ENCODE data around the gene OR10A4. TPM values are rescaled to one million over a fixed set of nuclear protein-coding genes. Genes with fewer than 3 reads are reported as not detected.
"Not testable (repeated sequence)": the region's sequence is repeated elsewhere in the genome, so short reads cannot be mapped to it uniquely, and the experiment has no call there.

Gene OR10A4, protein sequence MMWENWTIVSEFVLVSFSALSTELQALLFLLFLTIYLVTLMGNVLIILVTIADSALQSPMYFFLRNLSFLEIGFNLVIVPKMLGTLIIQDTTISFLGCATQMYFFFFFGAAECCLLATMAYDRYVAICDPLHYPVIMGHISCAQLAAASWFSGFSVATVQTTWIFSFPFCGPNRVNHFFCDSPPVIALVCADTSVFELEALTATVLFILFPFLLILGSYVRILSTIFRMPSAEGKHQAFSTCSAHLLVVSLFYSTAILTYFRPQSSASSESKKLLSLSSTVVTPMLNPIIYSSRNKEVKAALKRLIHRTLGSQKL
- not detected in 2 replicates for total RNA-seq

DNA sequence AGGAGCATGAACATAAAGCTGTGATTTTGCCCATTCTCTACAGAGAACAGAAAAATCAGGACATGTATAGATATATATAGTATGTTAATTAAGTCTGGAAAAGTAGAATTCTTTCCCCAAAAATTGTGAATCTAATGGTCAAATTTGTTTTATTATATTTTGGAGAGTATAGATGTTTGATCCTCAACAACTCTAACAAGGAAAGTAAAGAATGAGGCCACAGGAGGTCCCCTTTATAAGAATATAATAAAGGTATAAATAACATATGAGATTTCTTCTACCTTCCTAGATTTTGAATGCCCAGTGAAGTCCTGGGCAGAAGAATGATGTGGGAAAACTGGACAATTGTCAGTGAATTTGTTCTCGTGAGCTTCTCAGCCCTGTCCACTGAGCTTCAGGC lies at the start of gene OR10A4:
Gene OR10A4 (plus strand): TSS at position 301 of the 400 bp plus-strand sequence. CDS start 23 bp downstream, at position 324.
- intact Hi-C loops (cut with micrococcal nuclease), result no loop called here

DNA sequence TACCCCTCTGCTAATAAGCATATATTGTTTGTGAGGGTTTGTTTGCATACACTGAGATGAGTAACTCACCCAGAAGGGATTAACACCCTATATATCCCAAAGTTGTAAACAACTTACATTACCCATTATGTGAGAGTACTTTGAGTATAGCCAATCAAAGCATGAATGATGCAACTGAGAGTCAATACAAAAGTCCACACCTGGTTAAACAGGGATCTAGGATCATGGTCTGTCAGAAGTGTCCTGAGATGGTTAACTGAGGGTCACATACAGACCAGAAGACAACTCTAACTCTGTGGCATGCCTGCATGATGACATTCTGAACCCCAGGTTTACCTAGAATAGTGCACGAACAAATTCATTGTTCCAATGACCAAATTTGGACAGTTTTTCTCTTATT lies 48.3 kb upstream of the OR10A4 start:
- intact Hi-C loops (cut with micrococcal nuclease), result no loop called here

DNA sequence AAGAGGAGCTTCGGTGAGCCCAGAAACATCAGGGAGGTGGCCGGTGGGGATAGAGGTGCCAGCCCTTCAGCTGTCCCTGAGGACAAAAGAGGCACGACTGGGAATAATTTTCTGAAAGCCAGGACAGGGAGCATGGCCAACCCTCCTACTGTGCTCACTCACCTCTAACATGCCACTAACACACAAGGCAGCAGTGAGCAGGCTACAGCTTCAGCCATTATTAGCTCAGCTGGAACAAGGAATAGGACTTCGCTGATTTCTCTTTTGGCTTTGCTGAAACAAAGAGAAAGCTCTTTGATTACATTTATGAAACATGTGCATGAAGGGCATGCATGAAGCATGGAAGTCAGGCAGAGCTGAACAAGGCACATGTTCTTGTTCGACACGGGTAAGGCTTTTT lies 43.1 kb upstream of the OR10A4 start:
- intact Hi-C loops (cut with micrococcal nuclease), result no loop called here

DNA sequence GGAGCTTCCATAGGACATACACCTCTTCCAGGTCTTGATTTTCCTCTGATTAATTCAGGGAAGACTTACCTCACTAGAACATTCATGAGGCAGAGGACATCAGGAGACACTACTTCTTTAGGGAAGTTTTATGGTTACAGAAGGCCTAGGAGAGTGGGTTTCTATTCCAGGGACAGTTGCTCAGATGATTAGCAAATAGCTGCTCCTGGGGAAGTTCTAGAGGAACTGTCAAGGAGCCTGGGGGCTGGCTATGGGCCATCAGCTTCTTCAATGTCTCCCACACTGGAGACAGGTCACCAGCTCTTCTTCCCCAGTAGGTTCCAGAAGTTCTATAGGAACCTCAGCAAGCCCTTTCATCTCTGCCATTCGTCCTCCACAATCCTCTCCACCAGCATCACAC lies 42.4 kb upstream of the OR10A4 start:
- intact Hi-C loops (cut with micrococcal nuclease), result no loop called here

DNA sequence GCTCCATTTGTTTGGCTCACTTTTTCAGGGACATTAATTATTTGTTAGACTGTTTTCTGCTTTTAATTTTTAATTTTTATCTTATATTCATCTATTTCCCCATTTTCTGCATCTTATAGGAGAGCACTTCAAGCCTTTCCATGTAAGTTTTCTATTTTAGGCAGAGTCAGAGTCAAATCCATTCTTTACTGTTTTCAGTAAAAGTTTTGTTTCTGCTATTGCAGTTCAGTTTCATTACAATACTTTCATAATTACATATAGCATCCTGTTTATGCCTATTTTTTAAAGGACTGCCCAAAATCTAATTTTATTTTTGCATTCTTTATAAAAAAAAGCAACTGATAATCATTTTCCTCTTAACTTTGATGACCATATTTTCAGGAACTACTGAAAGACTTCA lies 34.7 kb upstream of the OR10A4 start:
- intact Hi-C loops (cut with micrococcal nuclease), result no loop called here

DNA sequence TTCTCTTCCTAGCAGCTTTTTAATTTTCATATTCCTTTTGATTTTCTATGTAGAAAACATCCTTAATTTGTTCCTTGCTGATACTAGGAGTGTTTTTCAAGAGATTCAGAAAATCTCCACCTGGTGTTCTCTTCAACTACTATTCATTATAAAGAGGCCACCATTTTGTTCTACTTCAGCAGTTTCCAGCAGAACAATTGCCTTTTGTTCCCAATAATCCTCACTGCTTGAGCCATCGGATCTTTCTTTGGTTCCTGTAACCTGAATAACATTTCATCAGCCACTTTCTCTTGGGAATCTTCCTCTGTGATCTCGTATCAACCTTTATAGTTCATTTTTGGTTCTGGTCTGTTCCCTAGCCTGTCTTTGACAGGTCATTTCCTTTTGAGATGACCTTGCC lies 32.8 kb upstream of the OR10A4 start:
- intact Hi-C loops (cut with micrococcal nuclease), result no loop called here

DNA sequence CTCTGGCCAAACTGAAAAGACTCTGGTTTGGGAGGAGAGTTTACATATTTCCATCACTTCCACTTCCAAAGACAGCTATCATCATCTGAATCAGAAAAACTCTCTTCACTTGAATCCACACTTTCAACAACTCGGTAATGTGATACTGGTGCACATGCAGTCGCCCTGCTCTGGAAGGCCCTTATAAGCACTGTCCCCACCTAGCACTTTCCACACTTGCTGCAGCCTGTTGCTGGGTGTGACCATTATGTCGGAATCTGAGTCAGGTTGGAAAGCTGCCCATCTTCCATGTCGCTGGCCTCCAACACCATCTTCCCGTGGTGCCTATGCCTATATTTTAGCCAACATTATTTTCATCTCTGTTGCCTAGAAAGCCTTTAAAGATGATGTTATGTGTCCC lies 32.1 kb upstream of the OR10A4 start:
- intact Hi-C loops (cut with micrococcal nuclease), result no loop called here

DNA sequence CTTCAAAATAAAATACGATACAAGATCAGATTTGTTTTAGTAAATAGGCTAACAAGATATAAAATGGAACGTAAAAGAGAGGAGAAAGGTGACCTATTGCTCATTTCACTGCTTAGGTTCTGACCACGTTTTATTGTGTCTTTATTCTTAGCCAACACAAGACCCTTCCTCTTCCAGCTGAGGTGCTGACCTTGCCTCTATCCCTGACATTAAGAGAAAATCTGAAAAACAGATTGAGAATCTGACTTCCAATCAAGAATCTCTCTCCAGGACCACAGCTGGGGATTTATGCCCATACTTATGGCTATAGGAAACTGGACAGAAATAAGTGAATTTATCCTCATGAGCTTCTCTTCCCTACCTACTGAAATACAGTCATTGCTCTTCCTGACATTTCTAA lies 31.0 kb upstream of the OR10A4 start, which contains the start of gene OR10A5:
Gene OR10A5 (plus strand): TSS at position 301 of the 400 bp plus-strand sequence. CDS start 0 bp downstream, at position 301.
- intact Hi-C loops (cut with micrococcal nuclease), result no loop called here

DNA sequence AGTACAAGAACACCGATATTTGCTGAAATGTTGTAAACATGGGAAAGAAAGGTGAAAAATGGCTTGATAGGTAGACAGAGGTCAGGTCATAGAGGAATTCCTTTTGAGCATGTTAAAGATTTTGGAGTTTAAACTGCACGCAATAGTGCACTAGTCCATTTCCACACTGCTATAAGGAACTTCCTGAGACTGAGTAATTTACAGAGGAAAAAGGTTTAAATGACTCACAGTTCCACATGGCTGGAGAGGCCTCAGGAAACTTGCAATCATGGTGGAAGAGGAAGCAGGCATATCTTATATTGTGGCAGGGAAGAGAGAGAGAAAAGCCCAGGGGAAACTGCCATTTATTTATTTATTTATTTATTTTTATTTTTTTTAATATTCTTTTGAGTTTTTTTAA lies 25.9 kb upstream of the OR10A4 start:
- intact Hi-C loops (cut with micrococcal nuclease), result no loop called here

DNA sequence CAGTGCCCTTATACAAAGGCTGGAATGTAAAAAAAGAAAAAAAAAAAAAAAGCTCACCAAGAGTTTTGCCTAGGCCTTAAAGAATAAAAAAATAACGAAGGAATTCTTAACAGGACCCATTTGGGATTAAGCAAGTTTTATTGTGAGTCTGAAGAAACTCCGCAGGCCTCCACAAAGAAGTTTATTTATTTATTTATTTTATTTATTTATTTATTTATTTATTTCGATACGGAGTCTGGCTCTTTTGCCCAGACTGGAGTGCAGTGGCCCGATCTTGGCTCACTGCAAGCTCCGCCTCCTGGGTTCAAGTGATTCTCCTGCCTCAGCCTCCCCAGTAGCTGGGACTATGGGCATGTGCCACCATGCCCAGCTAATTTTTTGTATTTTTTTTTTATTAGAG lies 21.6 kb upstream of the OR10A4 start:
- intact Hi-C loops (cut with micrococcal nuclease), result not testable (repeated sequence)

DNA sequence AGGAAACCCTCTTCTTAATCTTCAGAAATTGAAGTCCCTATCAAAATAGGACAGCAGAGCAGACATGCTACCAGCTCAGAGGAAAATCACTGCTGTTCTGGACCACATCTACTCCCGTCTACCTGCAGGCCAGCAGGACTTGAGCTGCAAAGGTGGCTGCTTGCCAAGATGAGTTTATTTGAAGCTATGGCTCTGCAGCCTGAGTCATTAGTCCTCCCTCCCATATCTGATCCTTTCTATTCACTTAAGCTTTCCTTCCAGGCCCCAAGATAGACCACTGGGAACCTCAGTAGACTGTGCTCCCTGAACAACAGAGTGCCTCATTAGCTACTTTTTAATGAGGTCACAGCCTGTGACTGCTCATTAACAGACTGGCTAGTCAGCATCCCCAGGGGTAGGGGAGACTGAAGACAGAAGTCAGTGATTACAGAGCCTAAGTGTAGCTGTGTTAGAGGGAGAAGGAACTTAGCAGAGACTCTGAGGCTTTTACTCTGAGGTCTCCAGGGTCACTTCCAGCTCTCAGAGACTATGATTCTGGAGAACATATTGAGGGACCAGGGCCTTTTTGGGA lies 20.4 kb upstream of the OR10A4 start:
- intact Hi-C loops (cut with micrococcal nuclease), result no loop called here

DNA sequence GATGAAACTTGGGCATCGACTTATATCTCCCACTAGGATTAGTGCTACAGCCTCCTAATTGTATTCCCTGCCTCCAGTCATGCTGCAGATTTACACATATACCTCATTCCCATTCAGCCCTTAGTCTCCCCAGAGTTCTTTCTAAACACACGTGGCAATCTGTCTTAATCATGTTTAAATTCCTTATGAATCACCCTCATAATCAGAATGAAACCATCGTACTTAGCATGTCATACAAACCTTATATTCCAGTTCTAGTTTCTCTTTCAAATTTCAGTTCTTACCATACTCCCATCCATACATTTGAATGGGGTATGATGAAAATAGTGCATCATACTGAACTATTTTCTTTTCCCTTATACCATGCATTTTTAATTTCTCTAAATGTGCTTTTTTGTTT lies 19.6 kb upstream of the OR10A4 start:
- intact Hi-C loops (cut with micrococcal nuclease), result no loop called here

DNA sequence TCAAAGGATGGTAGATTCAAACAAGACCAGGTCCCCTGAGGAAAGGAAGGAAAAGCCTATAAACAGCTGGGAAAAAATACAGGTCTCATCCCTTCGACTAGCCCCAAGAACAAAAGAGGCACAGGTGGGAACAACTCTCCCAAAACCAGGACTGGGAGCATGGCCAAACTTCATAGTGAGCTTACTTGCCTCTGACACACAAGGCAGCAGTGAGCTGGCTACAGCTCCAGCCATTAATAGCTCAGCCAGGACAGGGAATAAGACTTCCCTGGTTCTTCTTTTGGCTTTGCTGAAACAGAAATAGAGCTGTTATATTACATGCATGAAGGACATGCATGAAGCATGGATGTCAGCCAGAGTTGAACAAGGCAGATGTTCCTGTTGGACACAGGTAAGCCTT lies 13.5 kb upstream of the OR10A4 start, which contains the start of gene OR10A2:
Gene OR10A2 (plus strand): TSS at position 97 of the 400 bp plus-strand sequence. CDS start 6,698 bp downstream, outside the sequence.
- intact Hi-C loops (cut with micrococcal nuclease), result no loop called here

DNA sequence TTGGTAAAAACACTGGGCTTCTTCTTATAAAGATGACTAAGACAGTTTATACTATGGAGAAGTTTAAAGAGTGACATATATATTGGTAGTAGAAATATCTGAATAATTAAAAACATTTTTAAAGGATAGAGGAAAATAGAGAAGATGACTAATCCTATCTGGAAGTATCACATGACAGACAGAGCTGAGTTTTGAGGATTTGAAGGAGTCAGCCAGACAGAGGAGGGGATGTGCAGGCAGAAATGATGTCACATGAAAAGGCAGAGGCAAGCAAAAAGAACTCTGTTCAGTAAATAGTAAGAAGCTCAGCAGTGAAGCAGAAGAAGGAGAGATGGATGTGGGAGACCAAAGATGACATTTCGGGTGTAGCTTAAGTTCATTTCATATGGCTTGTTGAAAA lies 12.0 kb upstream of the OR10A4 start:
- intact Hi-C loops (cut with micrococcal nuclease), result no loop called here

DNA sequence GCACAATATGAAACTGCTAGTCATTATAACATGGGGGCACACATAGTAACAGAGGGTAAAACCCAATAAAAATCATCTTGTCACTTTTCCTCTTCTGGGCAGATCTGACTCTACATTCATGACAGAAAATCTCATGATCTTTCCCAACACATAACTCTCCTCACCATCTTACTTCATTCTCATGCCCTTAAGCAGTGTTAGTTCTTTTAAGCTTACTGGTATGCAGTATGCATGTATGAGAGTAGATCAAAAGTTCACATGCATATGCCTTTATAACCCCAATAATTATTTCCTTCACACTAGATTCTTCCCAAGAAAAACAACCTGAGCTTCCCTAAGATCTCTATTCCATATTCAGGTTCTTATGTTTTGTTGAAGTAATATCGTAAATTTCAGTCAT lies 5.1 kb upstream of the OR10A4 start:
- intact Hi-C loops (cut with micrococcal nuclease), result no loop called here

DNA sequence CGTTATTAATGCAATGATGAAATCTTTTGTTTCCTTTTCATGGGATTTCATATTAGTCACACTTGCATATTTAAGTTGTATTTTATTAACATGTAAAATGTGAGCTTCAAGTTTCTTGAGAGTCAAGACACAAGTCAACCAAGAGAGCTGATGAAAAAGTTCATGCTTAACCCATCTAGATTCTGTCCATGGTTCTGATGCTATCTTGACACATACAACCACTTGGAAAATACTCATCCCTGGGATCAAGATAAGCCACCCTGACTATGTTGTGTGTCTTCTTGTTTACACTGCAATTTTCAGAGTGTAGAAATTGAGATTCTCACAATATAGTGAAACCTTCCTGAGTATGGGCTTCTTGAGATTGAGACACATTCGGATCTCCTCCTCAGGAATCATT lies 664 bp upstream of the OR10A4 start:
- intact Hi-C loops (cut with micrococcal nuclease), result no loop called here

DNA sequence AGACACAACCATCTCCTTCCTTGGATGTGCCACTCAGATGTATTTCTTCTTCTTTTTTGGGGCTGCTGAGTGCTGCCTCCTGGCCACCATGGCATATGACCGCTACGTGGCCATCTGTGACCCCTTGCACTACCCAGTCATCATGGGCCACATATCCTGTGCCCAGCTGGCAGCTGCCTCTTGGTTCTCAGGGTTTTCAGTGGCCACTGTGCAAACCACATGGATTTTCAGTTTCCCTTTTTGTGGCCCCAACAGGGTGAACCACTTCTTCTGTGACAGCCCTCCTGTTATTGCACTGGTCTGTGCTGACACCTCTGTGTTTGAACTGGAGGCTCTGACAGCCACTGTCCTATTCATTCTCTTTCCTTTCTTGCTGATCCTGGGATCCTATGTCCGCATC lies 489 bp downstream of the OR10A4 start:
- intact Hi-C loops (cut with micrococcal nuclease), result no loop called here

DNA sequence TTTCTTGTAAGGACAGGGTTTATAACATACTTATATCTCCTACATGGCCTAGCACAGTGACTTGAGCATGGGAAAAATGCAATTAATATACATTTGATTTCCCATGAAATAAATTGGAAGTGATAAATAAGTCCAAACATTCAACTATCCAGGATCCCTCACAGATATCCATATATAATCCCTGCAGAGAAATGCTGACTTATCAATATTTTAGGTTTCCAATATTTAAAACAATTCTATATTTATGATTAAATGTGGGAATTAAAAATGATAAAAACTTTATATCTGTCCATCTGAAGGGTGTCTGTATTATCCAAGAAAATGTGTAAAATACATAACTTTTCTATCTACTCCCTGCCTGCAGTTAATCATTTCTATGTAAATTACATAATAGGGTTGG lies 6.3 kb downstream of the OR10A4 start:
- intact Hi-C loops (cut with micrococcal nuclease), result no loop called here

DNA sequence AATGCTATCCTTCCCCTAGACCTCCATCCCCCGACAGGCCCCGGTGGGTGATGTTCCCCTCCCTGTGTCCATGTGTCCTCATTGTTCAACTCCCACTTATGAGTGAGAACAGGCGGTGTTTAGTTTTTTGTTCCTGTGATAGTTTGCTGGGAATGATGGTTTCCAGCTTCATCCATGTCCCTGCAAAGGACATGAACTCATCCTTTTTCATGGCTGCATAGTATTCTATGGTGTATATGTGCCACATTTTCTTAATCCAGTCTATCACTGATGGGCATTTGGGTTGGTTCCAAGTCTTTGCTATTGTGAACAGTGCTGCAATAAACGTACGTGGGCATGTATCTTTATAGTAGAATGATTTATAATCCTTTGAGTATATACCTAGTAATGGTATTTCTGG lies 11.3 kb downstream of the OR10A4 start:
- intact Hi-C loops (cut with micrococcal nuclease), result not testable (repeated sequence)

DNA sequence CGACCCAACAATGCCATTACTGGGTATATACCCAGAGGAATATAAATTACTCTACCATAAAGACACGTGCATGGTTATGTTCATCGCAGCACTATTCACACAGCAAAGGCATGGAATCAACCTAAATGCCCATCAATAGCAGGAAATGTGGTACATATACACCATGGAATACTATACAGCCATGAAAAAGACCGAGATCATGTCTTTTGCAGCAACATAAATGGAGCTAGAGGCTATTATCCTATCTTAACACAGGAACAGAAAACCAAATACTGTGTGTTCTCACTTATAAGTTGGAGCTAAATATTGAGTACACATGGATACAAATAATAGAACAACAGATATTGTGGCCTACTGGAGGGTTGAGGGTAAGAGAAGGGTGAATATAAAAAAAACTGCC lies 12.4 kb downstream of the OR10A4 start:
- intact Hi-C loops (cut with micrococcal nuclease), result no loop called here

DNA sequence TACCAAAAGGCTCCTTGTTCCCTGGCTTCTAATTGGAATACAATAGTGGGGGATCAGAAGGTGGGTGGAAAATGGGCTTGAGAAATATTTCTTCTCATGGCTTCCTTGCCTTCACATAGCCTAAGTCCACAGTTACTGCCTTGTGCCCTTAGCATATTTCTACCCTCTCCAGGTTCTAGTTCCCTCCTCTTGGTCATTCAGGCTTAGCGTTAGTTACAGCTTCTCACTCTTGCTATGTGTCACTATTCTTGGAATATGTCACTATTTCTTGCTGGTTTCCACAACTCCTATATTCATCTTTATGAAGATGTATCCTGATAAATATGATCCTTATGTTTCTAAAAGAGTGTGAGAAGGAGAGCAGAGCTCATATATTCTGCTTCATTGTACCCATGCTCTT lies 13.4 kb downstream of the OR10A4 start:
- intact Hi-C loops (cut with micrococcal nuclease), result no loop called here

DNA sequence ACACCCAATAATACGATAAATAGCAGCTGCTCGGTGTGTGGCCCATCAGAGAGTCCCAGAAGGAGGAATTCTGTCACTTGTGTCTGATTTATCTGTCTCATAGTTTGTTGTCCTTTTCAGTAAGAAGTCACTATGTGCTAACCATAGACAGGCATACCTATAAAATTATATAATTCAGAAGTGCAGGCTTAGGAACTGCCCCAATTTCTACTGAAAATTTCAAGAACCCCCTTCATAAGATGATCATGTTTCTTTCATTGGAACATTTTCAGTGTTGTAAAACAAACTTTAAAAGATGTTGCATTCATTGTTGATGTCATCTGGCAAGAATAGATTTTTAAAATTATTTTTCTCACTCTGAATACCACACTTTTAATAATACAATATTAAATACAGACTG lies 16.0 kb downstream of the OR10A4 start, which contains the start of gene OR2D2:
Gene OR2D2 (minus strand): TSS at position 101 of the 400 bp plus-strand sequence. CDS start 0 bp downstream, at position 101.
- intact Hi-C loops (cut with micrococcal nuclease), result no loop called here

DNA sequence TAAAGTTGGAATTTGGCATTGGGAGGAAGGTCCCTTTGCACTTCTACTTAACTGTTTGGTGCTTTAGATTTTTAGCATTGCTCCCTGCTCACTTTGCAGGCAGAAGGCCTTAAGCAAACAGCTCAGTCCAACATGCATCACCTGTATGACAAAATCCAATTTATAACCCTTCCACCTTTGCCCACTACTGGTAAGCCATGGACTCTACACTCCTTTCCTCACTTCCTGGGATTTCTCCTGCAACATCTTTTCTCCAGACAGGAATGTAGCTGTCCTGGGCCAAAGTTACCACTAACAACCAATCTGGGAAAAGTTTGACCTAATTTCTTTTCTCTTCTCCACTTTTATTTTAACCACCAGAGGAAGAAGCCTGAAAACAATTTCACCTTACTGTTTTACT lies 17.7 kb downstream of the OR10A4 start:
- intact Hi-C loops (cut with micrococcal nuclease), result no loop called here
